GM15510 (cell line): Measurements from ENCODE around the gene PMVK.

Source experiments
- POLR2A ChIP-seq: IDR thresholded peaks from 3 replicates; pipeline ENCODE4 v1.6.1; 2011; ENCODE audit warnings: borderline replicate concordance; ENCODE audit not compliant: insufficient read length; ENCODE audit errors: extremely low read depth

PMVK gene

DNA sequence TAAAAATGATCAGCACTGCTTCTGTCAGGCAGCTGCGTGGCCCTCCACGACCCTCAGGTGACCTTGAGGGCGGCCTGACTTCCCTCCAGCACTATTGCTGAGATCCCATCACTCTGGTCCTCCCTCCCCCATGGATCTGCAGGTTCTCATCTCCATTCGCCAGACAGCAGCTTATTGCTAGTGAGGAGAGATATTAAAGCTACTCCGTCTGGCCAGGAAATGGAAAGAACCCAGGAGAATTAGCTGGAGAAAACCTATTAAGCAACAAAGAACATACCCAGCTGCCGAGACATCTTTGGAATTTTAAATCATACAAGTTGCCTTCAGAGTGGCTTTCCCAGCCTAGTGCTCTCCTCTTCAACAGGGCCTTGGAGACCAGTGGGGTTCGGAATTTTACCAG, 40.7 kb downstream of the PMVK start:
- no peak for TF ChIP-seq POLR2A

DNA sequence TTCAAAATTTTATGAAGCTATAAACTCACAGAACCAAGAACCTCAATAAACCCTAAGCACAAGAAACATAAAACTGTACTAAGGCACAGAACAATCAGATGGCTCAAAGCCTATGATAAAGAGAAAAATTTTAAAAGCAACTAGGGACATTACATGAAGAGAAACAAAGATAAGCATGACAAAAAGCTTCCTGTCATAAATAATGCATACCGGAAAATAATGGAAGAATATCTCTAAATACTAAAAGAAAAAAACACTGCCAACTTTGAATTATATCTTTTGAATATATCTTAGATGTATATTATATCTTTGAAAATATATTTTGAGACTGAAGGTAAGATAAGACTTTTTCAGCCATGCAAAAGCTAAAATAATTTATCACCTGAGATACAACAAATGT, 45.1 kb downstream of the PMVK start:
- no peak for TF ChIP-seq POLR2A

DNA sequence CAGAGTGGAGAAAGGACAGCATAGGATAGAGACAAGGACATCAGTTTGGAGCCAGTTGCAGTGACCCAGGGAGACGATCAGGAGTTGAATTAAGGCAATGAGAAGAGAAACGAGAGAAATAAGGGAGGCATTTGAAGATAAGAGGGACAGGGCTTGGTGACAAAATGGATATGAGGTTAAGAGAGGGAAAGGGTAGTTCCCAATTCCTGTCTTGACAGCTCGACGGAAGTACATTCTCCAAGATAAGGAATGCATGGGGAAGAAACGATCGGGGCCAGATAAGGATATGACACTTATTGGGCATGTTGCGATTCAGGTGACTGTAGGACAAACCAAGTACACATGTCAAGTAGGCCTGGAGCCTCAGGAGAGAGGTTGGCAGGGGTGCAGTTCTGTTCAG, 47.8 kb downstream of the PMVK start:
- TF ChIP-seq POLR2A, result no peak

DNA sequence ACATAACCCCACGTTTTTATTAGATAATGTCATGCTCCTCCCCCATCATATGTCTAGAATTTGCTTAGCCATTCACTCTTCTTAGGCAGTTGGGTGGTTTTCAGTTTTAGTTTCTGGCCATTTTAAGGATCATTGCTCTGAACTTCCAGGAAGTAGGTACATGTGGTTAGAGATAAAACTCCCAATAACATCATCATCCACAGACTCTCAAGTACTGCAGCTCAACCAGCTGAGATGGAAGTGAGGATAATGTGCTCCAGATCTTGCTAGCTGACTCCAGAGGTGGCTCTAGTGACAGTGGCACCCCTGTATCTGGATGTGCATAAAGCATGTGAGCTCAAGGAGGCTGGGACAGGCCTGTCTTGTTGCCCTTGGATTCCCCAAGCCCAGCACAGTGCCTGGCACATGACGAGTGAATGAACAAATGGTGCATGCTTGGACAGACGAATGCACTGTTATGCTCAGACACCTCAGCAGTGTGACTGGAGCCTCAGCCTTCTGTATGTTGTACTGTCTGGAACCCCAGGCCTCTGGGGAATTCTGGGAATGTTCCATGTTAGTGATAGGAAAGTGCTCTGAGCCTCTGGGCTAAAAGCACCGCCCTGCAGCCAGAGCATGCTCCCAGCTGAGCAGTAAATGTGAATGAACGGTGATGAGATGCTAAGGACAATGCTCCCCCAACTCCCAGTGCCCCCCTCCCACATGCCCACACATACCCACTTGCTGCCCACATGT, 50.1 kb downstream of the PMVK start:
- no peak for TF ChIP-seq POLR2A

DNA sequence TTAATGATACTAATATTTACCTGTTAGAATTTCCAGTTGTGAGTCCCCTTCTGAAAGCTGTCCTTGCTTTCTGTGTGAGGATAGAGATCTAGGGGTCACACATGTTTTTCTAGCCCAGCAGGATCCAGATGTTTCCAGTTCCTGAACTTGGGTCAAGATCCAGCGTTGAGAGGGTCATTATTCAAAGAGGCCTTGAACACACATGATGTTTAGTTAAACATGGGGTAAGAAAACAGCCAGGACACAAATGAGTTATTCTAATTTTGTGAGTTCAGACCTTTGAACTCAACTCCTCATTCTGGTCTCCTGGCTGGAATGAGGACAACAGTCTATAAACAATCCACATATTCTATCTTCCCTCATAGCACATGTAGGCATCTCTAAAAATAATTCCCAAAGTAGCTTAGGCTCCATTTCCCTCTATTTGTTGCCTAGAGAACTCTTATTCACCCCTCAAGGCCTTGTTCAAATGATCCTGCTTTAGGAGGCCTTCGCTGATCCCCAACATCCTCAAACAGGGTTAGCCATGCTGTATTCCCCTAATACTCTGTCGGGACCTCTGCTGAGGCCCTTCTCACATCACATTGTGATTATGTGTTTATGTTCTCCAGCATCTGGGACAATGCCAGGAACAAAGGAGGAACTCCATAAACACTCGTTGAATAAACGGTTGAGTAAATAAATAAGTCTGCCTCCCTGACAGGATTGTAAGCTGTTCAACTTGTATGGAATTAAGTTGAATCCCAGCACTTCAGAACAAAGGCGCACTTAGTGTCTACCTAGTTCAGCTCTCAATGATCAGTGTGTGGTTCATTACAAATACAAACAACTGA, 51.4 kb downstream of the PMVK start:
- TF ChIP-seq POLR2A, result no peak

DNA sequence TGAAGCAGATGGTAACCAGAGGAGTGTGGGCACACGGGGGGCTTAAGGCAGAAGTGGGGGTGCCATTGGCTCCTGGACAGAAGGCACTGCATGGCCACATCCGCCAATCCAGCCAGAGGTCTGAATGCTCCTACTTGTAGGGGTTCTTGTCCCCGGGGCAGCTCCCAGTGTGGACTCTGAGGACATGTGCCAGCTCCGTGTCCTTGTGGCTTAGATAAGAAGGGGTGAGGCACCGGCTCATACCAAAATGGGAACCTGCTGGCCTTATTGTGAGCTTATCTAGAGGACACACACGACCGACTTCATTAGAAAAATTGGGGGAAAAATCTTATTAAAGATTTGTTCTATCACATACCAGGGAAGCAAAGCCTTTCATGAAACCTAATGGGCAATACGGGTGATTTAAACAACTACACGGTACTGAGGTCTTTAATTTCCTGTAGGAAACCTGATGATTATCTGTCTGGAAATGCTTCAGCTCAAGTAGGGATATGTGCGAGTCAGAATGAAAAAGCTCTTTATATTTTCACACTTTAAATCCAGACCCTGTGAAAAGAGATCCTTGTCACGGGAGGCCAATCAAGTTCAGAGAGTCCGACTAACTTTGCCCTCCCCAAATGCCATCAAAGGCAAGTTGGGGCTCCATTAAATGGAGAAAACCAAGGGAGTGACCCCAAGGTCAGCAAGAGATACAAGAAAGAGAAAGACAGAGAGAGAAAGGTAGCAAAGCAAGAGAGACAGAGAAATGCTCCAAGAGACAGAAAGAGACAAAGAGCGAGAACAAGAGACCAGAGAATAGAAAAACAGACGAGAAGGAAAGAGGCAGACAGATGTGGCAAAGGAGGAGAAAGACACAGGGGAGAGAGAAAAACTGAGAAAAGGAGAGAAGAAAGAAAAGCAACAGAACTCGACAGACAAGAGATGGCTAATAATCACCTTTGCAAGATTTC, 52.3 kb downstream of the PMVK start:
- no peak for TF ChIP-seq POLR2A

DNA sequence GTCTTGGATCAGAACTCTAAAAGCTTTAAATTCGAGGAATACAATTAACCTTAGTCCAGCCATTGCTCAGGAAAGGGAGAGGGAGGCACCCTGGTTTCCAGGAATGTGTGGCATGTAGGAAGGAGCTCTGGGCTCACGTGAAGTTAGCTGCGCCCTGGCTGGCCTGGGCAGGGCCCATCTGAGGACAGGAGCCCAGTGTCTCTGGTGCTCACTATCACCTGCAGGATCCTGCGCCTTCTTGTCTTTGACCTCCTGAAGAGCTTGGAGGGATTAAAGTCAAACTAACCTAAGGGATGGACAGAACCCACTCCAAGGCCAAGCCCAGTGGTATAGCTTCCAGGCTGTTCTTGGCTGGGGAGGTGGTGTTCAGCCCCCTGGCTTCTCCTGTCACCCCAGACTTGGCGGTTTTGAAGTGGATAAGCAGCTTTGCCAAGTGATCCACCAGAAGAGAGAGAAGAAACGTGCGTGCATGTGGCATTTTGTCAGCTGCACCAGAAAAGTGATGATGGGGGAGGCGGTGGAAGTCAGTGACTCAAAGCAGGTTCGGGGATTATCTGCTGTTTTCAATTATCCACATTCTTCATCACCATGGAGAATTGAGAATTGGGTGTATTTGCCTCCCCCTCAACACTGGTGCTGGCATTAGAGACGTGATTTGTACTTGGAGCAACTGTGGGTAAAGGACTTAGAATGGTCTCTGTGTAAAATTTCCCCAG, 54.5 kb downstream of the PMVK start:
- TF ChIP-seq POLR2A, result no peak

DNA sequence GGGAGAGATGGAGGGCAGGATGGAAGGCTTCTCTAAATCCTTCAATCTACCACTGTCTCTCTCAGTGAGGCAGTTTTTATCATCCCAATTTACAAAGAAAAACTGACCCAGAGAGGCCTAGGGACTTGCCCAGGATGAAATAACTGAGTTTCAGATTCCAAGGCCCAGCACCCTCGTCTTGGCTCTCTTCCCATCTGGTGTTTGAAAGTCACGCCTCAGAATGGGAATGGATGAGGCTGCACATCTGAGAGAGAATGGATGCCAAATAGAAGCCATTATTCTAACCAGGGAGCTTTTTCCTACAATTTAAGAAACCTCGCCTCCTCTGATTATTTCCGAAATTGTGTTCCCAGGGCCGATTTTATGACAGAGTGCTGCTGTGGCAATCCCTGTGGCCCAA, 55.8 kb downstream of the PMVK start:
- TF ChIP-seq POLR2A, result no peak

DNA sequence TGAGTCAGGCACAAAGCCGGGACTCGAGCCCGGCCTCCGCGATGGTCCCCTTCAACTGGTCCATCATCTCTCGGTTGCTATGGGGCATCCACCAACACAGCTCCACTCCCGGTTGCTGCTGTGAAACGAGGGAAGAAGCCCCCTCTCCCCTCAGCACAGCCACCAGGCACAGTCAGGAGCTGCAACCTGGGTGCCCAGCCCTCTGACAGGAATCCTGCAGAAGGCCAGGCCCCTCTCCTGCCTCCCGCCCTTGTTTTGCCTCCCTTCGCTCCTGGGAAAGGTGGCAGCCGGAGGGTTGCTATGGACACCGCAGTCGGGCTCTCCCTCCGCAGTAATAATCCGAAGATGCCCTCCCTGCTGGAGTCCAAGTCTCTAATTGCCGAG, 57.5 kb downstream of the PMVK start:
- TF ChIP-seq POLR2A, result no peak

DNA sequence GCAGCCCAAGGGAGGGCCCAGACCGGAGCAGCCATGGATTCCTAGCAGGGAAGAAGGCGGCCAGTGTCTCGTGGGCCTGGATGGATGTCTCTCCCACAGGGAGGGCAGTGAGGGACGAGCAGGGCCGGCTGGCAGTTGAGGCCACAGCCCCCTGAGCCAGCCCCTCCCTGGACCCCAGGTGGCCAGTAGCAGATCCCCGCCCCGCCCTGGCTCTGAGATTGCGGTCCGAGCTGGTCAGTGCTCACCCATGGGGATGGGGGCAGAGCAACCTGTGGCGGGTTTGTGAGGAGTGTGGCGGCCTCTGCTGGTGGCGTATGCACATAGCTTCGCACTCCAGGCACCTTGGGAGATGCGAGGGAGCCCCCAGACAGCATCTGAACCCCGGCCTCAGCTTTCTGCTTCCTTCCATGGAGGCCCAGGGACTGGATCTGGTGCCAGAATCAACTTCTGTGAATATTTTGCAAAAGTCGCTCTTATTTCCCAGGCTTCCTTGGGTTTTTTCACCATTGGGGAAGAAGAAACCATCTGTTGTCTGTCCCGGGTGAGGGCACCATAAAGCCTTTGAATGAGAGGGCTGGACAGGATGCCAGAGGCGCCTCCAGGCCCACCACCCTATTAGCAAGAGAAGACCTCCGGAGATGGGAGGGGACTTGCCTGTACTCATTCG, 58.0 kb downstream of the PMVK start:
- TF ChIP-seq POLR2A, result no peak

DNA sequence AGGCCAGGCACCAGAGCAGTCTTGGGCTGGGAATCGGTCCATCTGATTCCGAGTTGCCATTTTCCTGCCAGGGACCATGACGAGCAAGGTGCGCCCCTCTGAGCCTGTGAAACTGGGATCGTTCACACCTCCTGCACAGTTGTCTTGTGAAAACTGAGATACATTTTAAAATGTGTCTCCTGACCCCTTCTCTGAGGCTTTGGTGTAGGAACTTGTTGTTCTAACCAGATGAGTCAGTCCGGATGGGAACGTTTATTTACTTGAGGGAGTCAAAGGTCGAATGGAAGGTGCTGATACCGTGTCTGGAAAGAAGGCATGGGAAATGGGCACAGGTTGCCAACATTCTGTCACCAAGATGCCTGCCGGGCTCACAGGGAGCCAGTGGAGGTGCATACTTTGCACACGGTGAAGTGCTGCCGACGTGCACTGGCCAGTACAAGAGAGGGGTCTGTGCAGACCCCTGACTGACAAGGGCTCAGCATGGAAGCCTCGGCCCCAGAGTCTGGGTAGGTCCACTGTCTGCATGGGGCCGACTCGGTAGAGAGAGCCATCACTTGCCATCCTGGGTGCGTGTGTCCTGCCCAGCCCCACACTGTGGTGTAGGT, 59.0 kb downstream of the PMVK start:
- no peak for TF ChIP-seq POLR2A

DNA sequence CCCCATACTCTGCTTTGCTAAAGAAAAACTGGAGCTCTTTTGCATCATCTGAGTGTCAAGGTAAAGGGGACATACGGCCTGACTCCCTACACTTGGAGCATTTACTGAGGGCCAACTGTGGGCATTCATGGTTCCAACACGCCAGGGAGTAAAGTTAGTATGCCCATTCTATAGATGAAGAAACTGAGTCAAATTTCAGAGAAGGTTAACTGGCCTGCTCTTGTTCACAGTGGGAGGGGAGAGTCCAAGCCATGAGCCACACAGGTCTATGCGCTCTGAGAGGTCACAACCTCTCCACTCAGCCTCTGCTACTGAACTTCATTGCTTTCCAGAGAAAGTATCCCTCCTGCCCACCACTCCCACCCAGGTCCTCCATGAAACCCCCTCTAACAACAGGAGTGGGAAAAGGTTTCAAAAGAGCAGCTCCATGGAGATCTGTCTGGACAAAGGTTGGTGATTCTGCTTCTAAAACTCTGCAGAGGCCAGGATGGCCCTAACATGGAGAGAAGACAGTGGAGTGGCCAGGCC, 59.6 kb downstream of the PMVK start:
- TF ChIP-seq POLR2A, result no peak
